ENCODE measurements around the gene LCLAT1. TPM values are rescaled to one million over a fixed set of nuclear protein-coding genes. Genes with fewer than 3 reads are reported as not detected.
"Not testable (repeated sequence)": the region's sequence is repeated elsewhere in the genome, so short reads cannot be mapped to it uniquely, and the experiment has no call there.

LCLAT1 gene
- total RNA-seq, 1 experiment from 2014 or later: 21.7 TPM

DNA sequence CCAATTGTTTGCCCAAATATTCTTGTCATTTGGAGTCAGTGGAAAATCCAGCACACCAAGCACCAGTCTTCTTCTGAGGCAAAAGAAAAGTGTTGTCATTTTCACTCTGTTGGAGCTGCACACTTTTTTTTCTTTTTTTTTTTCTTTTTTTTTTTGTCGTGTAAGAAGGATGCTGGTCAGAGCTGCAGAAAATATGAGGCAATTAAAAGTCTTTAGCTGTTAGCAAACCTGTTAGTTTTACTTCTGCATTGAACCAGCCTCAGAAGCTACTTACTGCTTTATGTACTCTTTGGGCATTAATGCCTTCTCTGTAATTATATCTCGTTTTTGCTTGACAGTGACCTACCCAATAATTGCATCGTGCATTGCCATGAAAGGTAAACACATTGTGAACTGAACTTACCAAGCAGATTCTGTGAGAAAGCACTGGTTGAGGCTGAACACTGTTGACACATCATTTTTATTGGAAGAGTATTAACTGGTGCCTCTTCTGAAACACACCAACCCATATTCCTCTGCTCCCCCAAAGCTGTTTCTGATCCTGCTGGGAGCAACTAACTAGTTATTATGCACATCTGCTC lies 194.8 kb downstream of the LCLAT1 start:
- Histone ChIP-seq H3K36me3 (ENCODE audit: insufficient read depth, low read length) (no peaks in the 10 kb centered on the region), H3K4me2 (ENCODE audit: low read depth, low read length, poor library complexity, severe bottlenecking) (no peak overlapping the region)

DNA sequence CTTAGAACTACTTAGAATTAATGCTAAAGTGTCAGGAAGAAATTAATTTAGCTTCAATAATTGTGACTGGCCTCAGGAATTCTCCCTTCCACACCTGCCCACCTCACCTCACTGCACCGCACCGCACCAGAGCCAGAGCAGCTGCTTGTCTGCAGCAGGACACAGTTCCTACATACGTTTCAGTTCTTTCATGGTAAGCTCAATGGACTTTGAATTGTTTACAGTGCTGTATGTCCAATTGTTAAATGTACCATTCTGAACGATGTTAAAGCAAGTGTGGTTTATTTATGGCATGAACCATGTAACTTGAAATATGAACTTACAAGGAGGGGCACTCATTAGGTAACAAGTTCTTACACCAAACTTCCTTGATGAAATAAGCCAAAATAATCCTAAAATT lies 196.0 kb downstream of the LCLAT1 start:
- H3K4me1 ChIP-seq (ENCODE audit: low read length); DNase-seq; H3K9me3 ChIP-seq (ENCODE audit: low read length); H3K9me2 ChIP-seq (replicated peaks; ENCODE audit: insufficient read depth, low read length); H3K36me3 ChIP-seq (ENCODE audit: insufficient read depth, low read length); H3K9ac ChIP-seq (ENCODE audit: low read length); H3K4me2 ChIP-seq (ENCODE audit: low read depth, low read length, poor library complexity, severe bottlenecking); H2AFZ ChIP-seq (ENCODE audit: low read length); H3K27me3 ChIP-seq (ENCODE audit: low read length); H3K27ac ChIP-seq (ENCODE audit: low read length); H3K4me3 ChIP-seq (ENCODE audit: low read length); H4K20me1 ChIP-seq (ENCODE audit: insufficient read depth, low read depth, low read length); H3K79me2 ChIP-seq (ENCODE audit: low read length): not testable (repeated sequence)

More for the DNA sequence above, 194.8 kb downstream of the LCLAT1 start:
- no peak overlapping the region for H3K27ac ChIP-seq (ENCODE audit: low read length)
- H3K27me3 ChIP-seq (ENCODE audit: low read length): no peaks in the 10 kb centered on the region
- H2AFZ ChIP-seq (ENCODE audit: low read length): no peak overlapping the region
- H3K9ac ChIP-seq (ENCODE audit: low read length): no peak overlapping the region
- H4K20me1 ChIP-seq (ENCODE audit: insufficient read depth, low read depth, low read length): no peaks in the 10 kb centered on the region
- no peaks in the 10 kb centered on the region for H3K9me3 ChIP-seq (ENCODE audit: low read length)
- DNase-seq: no peak
- no peaks in the 10 kb centered on the region for H3K9me2 ChIP-seq (replicated peaks; ENCODE audit: insufficient read depth, low read length)
- no peaks in the 10 kb centered on the region for H3K4me1 ChIP-seq (ENCODE audit: low read length)
- no peaks in the 10 kb centered on the region for H3K79me2 ChIP-seq (ENCODE audit: low read length)
- no peak overlapping the region for H3K4me3 ChIP-seq (ENCODE audit: low read length)

GRCh38 chr2:30643674-30644073 lies 196.6 kb downstream of the LCLAT1 start:
- Histone ChIP-seq H3K4me3 (ENCODE audit: low read length) (no peak overlapping the region), H3K27me3 (ENCODE audit: low read length) (no peaks in the 10 kb centered on the region), H3K36me3 (ENCODE audit: insufficient read depth, low read length) (no peaks in the 10 kb centered on the region), H3K9ac (ENCODE audit: low read length) (no peak overlapping the region), H2AFZ (ENCODE audit: low read length) (no peak overlapping the region), H3K27ac (ENCODE audit: low read length) (no peak overlapping the region), H3K9me3 (ENCODE audit: low read length) (no peaks in the 10 kb centered on the region), H3K4me2 (ENCODE audit: low read depth, low read length, poor library complexity, severe bottlenecking) (no peak overlapping the region), H3K79me2 (ENCODE audit: low read length) (no peaks in the 10 kb centered on the region), H3K9me2 (replicated peaks; ENCODE audit: insufficient read depth, low read length) (no peaks in the 10 kb centered on the region), H4K20me1 (ENCODE audit: insufficient read depth, low read depth, low read length) (no peaks in the 10 kb centered on the region), H3K4me1 (ENCODE audit: low read length) (no peaks in the 10 kb centered on the region)
- no peak for DNase-seq

DNA sequence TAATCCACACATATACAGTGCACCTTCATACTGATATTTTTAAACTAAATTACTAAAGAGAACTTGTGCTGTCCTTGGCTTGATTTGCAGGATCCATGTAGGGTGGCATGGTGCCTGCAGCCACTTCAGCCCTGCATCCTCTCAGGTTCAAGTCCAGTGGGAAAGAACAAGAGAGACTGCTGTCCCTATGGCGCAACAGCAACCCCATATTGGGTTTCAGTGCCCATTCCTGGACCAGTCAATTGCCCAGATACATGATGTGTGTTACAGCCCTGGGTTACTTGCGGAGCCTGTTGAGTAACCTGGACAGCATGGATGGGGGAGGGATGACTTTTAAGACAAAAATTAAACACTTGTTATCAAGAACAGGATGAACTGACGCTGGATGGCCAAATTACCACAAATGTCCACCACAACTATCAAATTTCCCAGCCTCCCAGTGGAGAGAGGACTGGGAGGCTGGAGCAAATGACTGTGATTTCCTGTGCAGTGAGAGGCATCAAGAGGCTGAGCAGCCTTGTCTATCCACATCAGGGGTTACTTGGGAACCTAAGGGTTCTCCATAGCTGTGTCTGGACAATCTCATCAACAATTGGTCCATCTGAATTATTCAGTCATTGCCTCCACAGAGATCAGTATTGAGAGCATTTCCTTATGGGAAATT lies 198.2 kb downstream of the LCLAT1 start:
- H3K9me2 ChIP-seq (replicated peaks; ENCODE audit: insufficient read depth, low read length): no peaks in the 10 kb centered on the region
- H3K36me3 ChIP-seq (ENCODE audit: insufficient read depth, low read length): no peaks in the 10 kb centered on the region
- no peaks in the 10 kb centered on the region for H3K79me2 ChIP-seq (ENCODE audit: low read length)
- no peak for DNase-seq
- no peak overlapping the region for H3K4me3 ChIP-seq (ENCODE audit: low read length)
- no peaks in the 10 kb centered on the region for H3K9me3 ChIP-seq (ENCODE audit: low read length)
- H3K4me2 ChIP-seq (ENCODE audit: low read depth, low read length, poor library complexity, severe bottlenecking): no peak overlapping the region
- H3K9ac ChIP-seq (ENCODE audit: low read length): no peak overlapping the region
- no peaks in the 10 kb centered on the region for H4K20me1 ChIP-seq (ENCODE audit: insufficient read depth, low read depth, low read length)
- no peaks in the 10 kb centered on the region for H3K27me3 ChIP-seq (ENCODE audit: low read length)
- no peak overlapping the region for H3K27ac ChIP-seq (ENCODE audit: low read length)
- H2AFZ ChIP-seq (ENCODE audit: low read length): no peak overlapping the region
- no peaks in the 10 kb centered on the region; the same call in 1 of the 2 replicates for H3K4me1 ChIP-seq (ENCODE audit: low read length)

- Histone ChIP-seq H3K4me2 (ENCODE audit: low read depth, low read length, poor library complexity, severe bottlenecking) (no peak overlapping the region), H4K20me1 (ENCODE audit: insufficient read depth, low read depth, low read length) (no peaks in the 10 kb centered on the region)
These were observed 198.7 kb downstream of the LCLAT1 start for GRCh38 chr2:30645745-30646119.

GRCh38 chr2:30647752-30648457 lies 200.9 kb downstream of the LCLAT1 start:
- no peaks in the 10 kb centered on the region for H3K36me3 ChIP-seq (ENCODE audit: insufficient read depth, low read length)
- no peaks in the 10 kb centered on the region for H4K20me1 ChIP-seq (ENCODE audit: insufficient read depth, low read depth, low read length)
- H3K27me3 ChIP-seq (ENCODE audit: low read length): no peaks in the 10 kb centered on the region
- no peak overlapping the region for H3K27ac ChIP-seq (ENCODE audit: low read length)
- DNase-seq: no peak
- H3K4me1 ChIP-seq (ENCODE audit: low read length): no peaks in the 10 kb centered on the region; the same call in 1 of the 2 replicates
- H3K9me2 ChIP-seq (replicated peaks; ENCODE audit: insufficient read depth, low read length): no peaks in the 10 kb centered on the region
- H3K79me2 ChIP-seq (ENCODE audit: low read length): no peaks in the 10 kb centered on the region
- no peak overlapping the region for H3K4me2 ChIP-seq (ENCODE audit: low read depth, low read length, poor library complexity, severe bottlenecking)
- H3K4me3 ChIP-seq (ENCODE audit: low read length): no peak overlapping the region
- H3K9ac ChIP-seq (ENCODE audit: low read length): no peak overlapping the region
- H3K9me3 ChIP-seq (ENCODE audit: low read length): no peaks in the 10 kb centered on the region
- no peak overlapping the region for H2AFZ ChIP-seq (ENCODE audit: low read length)

More at GRCh38 chr2:30645745-30646119, 198.7 kb downstream of the LCLAT1 start:
- Histone ChIP-seq H3K9me3 (ENCODE audit: low read length) (no peaks in the 10 kb centered on the region), H3K27me3 (ENCODE audit: low read length) (no peaks in the 10 kb centered on the region), H3K4me1 (ENCODE audit: low read length) (no peaks in the 10 kb centered on the region; the same call in 1 of the 2 replicates), H3K9me2 (replicated peaks; ENCODE audit: insufficient read depth, low read length) (no peaks in the 10 kb centered on the region), H3K79me2 (ENCODE audit: low read length) (no peaks in the 10 kb centered on the region), H3K27ac (ENCODE audit: low read length) (no peak overlapping the region), H3K36me3 (ENCODE audit: insufficient read depth, low read length) (no peaks in the 10 kb centered on the region), H2AFZ (ENCODE audit: low read length) (no peak overlapping the region), H3K4me3 (ENCODE audit: low read length) (no peak overlapping the region), H3K9ac (ENCODE audit: low read length) (no peak overlapping the region)
- no peak for DNase-seq

- Histone ChIP-seq H3K9ac (ENCODE audit: low read length) (no peak overlapping the region), H2AFZ (ENCODE audit: low read length) (no peak overlapping the region), H3K27ac (ENCODE audit: low read length) (no peak overlapping the region), H3K27me3 (ENCODE audit: low read length) (no peaks in the 10 kb centered on the region), H3K4me1 (ENCODE audit: low read length) (no peaks in the 10 kb centered on the region; the same call in 1 of the 2 replicates), H3K4me2 (ENCODE audit: low read depth, low read length, poor library complexity, severe bottlenecking) (no peak overlapping the region), H3K9me3 (ENCODE audit: low read length) (no peaks in the 10 kb centered on the region), H4K20me1 (ENCODE audit: insufficient read depth, low read depth, low read length) (no peaks in the 10 kb centered on the region), H3K79me2 (ENCODE audit: low read length) (no peaks in the 10 kb centered on the region), H3K4me3 (ENCODE audit: low read length) (no peak overlapping the region), H3K9me2 (replicated peaks; ENCODE audit: insufficient read depth, low read length) (no peaks in the 10 kb centered on the region), H3K36me3 (ENCODE audit: insufficient read depth, low read length) (no peaks in the 10 kb centered on the region)
- DNase-seq: no peak
These were observed 202.2 kb downstream of the LCLAT1 start for GRCh38 chr2:30649278-30649677.

DNA sequence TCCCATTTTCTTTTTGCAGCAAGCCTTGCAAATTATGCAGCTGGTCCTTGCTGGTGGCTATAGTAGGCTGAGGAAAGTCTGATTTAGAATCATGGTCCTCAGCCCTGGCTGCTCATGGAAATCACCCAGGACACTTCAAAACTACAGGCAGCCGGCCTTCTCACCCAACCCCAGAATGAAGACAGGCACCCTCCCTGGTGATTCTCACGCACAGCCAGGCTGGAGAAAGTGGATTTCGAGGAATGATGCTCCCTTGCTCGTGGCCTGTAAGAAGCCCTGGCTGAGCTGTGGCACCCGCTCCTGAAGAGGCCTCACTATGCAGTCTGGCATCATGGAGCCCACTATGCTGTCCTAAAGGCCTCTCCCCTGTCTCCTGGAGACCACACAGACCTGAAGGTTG lies 202.8 kb downstream of the LCLAT1 start:
- Histone ChIP-seq H2AFZ (ENCODE audit: low read length) (no peak overlapping the region), H3K27ac (ENCODE audit: low read length) (no peak overlapping the region)
- no peak for DNase-seq

More for the DNA sequence above, 202.8 kb downstream of the LCLAT1 start:
- Histone ChIP-seq H3K27me3 (ENCODE audit: low read length) (no peaks in the 10 kb centered on the region), H3K4me1 (ENCODE audit: low read length) (no peaks in the 10 kb centered on the region; the same call in 1 of the 2 replicates), H4K20me1 (ENCODE audit: insufficient read depth, low read depth, low read length) (no peaks in the 10 kb centered on the region), H3K9me3 (ENCODE audit: low read length) (no peaks in the 10 kb centered on the region), H3K9ac (ENCODE audit: low read length) (no peak overlapping the region), H3K4me3 (ENCODE audit: low read length) (no peak overlapping the region), H3K79me2 (ENCODE audit: low read length) (no peaks in the 10 kb centered on the region), H3K36me3 (ENCODE audit: insufficient read depth, low read length) (no peaks in the 10 kb centered on the region), H3K9me2 (replicated peaks; ENCODE audit: insufficient read depth, low read length) (no peaks in the 10 kb centered on the region), H3K4me2 (ENCODE audit: low read depth, low read length, poor library complexity, severe bottlenecking) (no peak overlapping the region)

Data from Karpas-422 (cell line).